SW 1271 (cell line): ENCODE measurements around the gene SMC1A.
A peak's percentile ranks its signal among the peaks of the same experiment; 100 is the strongest.
"Not testable (repeated sequence)": the region's sequence is repeated elsewhere in the genome, so short reads cannot be mapped to it uniquely, and the experiment has no call there.

Experiments used
- DNase-seq, 2 experiments: peaks; one replicate each; lab custom pipeline; 2025; lab: John Stamatoyannopoulos, UW

Gene SMC1A

GRCh38 chrX:53422086-53422860 lies at the start of gene SMC1A:
TSS of gene SMC1A (minus strand) at chrX:53422654. CDS start at chrX:53422600, 54 bp downstream.
- DNase-seq: peak; percentile 71 to 81

DNA sequence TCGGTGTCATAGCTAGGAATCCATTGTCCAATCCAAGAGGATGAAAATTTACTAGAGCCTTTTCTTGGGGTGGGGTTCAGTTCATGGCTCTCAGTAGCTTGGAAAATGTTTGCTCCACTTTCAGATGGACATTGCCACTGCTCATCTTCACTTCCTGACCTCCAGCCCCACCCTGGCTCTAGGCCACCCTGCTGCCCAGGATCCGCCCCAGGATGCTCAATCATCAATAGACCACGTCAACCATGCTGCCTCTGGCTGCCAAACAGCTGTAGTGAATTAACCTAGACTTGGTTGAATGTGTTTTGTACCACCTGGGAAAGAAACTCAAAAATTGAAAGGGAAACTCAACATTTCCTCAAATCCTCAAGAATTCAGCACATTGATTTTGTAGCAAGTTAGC lies 48.9 kb upstream of the SMC1A start:
- no peak for DNase-seq

GRCh38 chrX:53468659-53469058 lies 46.2 kb upstream of the SMC1A start:
- DNase-seq: not testable (repeated sequence)

- no peak for DNase-seq
Observed at GRCh38 chrX:53458082-53458481, 35.6 kb upstream of the SMC1A start.

DNA sequence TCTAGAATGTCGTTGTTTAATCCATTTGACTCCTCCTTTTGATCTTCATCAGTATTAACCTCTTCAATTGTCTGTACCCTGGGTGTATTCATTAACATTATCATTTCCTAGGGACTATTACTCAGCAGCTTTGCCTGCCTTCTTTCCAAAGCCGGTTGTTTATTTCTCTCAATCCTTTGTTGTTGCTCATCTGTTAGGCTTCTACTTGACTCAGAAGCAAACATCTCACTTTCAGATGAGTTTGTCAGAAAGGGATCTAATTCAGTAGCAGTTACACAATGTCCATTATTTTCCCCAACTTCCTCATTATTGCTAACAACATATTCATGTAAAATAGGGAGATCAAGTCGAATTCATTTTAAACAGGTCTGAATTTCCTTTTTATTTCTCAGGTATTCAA lies 33.8 kb upstream of the SMC1A start:
- no peak for DNase-seq

DNA sequence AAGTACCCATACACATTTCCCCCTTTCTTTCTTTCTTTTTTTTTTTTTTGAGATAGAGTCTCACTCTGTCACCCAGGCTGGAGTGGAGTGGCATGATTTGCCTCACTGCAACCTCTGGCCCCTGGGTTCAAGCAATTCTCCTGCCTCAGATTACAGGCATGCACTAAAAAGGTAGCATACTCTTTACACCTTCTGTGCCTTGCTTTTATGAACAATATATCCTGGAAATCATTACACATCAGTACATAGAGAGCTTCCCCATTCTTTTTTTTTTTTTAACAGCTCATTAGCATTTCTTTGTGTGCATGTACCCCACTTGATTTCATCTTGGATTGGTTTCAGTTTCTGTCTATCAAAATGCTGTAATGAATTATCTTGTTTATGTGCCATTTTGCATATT lies 30.4 kb upstream of the SMC1A start:
- DNase-seq: no peak

GRCh38 chrX:53449632-53450031 lies 27.2 kb upstream of the SMC1A start:
- DNase-seq: no peak

DNA sequence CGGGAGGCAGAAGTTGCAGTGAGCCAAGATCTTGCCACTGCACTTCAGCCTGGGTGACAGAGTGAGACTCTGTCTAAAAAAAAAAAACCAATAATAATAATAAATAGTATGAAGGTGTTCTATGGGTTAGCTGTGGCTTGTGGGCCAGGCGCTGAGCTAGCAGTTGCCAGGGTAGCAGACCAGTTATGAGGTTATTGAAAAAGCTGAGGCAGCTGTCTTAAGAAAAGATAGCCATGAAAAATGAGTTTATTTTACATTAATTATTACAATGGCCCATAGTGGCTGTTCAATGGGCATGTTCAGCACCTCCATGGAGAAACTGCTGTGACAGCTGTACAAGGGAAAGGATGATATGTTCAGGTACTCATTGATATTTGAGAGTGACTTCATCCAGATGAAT lies 25.0 kb upstream of the SMC1A start:
- DNase-seq: no peak

GRCh38 chrX:53445977-53446376 lies 23.5 kb upstream of the SMC1A start:
- DNase-seq: peak; percentile 0 to 2

GRCh38 chrX:53442322-53442631 lies 19.8 kb upstream of the SMC1A start:
- DNase-seq: no peak

DNA sequence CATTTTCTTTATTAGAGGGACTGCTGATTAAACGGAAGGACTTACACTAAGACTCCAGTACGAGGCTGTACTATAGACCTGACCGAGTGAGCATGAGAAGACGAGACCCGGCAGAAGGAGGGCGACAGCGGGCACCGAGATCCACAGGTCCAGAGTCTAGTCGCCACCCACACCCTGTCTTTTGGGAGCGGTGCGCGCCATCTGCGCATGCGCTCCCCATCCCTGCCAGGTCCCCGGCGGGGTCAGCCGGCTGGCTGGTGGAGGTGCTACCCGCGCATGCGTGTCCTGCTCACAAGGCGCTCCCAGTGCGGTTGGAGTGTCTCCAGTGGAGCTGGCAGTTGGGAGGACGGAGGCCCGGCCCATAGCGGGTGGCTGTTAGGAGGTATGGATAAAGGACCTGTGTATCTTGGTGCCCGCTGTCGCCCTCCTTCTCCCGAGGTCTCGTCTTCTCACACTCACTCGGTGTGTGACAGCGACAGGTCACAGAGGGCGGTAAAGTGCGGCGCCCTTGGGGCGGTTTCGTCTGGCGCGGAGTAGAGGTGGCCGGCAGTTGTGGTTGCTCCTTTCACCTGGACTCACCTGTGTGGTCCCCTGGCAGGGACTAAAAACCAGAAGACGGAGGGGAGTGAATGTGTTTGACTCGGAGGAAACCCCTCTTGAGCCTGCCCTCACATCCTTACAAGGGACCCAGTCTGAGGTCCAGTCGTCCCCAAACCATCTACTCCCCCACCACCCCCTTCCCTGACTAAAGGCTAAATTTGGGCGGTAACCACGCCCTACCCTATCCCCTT lies 19.3 kb upstream of the SMC1A start:
- DNase-seq: no peak

- no peak for DNase-seq
Observed at GRCh38 chrX:53440621-53441517, 18.4 kb upstream of the SMC1A start.

- no peak for DNase-seq
Observed at GRCh38 chrX:53440101-53440500, 17.6 kb upstream of the SMC1A start.

GRCh38 chrX:53438832-53439230 lies 16.4 kb upstream of the SMC1A start:
- DNase-seq: no peak

DNA sequence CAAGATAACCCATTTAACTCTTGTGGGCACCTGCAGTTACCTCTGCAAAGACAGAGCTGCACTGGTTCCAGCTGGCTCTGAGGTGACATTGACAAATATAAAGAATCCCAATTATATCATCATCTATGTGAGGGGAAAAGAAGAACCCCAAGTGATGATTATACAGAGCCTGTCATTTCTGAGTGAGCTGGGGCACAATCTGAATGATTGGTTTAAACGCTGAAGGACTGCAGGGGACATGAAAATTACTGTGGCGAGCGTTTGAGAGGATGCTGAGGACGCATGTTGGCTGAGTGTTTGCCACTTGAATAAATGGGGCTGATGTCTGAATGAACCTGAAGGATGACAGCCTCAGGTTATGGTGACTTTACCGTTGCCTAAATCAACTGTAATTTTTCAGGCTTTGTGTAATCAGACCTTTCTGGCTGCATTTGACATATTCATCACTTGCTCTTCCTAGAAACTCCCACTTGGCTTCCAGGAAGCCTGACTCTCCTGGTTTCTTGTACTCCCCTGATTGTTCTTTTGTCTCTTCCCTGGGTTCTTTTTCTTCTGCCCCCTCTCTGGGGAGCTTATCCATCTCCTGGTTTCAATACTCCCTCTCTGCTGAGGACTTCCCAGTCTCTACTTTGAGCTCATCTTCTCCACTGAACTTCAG lies 15.8 kb upstream of the SMC1A start:
- no peak for DNase-seq

GRCh38 chrX:53437206-53437605 lies 14.8 kb upstream of the SMC1A start:
- DNase-seq: no peak

DNA sequence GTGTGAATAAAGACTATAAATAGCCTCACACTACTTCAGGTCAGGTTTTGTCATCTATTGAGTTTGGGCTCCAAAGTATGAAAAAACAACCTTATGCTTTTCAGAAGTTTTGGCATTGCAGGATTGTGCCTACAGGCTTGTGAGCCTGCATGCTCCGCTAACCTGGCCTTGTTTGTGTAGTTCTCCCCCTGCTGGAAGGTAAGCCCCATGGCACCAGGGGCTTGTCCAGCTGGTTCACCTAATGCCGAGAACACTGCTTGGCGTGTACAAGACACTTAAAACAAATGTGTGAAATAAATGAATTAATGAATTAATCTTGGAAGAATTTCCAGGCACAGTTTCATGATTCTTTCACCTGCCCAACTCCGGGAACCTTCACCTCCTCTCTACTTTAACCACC lies 13.5 kb upstream of the SMC1A start:
- peak; percentile 9 for DNase-seq

GRCh38 chrX:53433651-53434639 lies 11.5 kb upstream of the SMC1A start, which contains the start of gene HSD17B10:
TSS of gene HSD17B10 (minus strand) at chrX:53434370. CDS start at chrX:53434345, 25 bp downstream.
- peak; percentile 1 to 64 for DNase-seq

GRCh38 chrX:53430231-53430630 lies 7.8 kb upstream of the SMC1A start:
- DNase-seq: no peak

- DNase-seq: no peak
Observed at GRCh38 chrX:53429755-53430154, 7.3 kb upstream of the SMC1A start.
